CD4-positive, alpha-beta T cell treated with Interleukin-15 for 4 hours (primary cell): ENCODE data around the gene IAPP.
"Not testable (repeated sequence)": the region's sequence is repeated elsewhere in the genome, so short reads cannot be mapped to it uniquely, and the experiment has no call there.

Experiments used
- DNase-seq: peaks from one replicate; pipeline ENCODE4 v3.0.0-alpha.2; 2020; ENCODE audit warnings: low spot score

IAPP gene

DNA sequence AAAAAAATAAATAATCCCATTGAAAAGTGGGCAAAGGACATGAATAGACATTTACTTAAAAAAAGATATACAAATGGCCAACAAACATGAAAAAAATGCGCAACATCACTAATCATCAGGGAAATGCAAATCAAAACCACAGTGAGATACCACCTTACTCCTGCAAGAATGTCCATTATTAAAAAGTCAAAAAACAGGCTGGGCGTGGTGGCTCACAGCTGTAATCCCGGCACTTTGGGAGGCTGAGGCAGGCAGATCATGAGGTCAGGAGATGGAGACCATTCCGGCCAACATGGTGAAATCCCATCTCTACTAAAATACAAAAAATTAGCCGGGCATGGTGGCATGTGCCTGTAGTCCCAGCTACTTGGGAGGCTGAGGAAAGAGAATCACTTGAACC is 8.6 kb downstream of the IAPP start:
- DNase-seq: not testable (repeated sequence)

- no peak for DNase-seq
Observed at GRCh38 chr12:21384261-21384660, 11.6 kb downstream of the IAPP start.

- no peak for DNase-seq
Observed at GRCh38 chr12:21387174-21387573, 14.5 kb downstream of the IAPP start.

DNA sequence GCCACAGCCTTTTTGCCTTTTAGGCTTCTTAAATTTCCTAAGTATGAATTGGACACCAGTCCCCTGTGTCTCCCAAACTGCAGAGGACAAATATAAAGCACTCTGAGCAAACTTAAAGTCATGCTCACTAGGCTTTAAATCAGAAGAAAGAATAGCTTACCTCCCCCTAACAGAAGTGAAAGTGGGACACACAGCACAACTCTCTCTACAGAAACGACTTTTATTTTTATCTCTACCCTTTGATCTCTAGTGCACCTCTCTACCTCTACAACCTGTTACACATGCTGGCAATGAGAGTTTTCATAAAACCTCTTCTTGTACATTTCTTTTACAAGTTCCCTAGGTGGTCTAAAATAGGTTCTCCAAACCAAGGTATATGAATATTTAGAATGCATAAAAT is 19.7 kb downstream of the IAPP start:
- no peak for DNase-seq

- not testable (repeated sequence) for DNase-seq
Observed at GRCh38 chr12:21394828-21395626, 22.3 kb downstream of the IAPP start.

DNA sequence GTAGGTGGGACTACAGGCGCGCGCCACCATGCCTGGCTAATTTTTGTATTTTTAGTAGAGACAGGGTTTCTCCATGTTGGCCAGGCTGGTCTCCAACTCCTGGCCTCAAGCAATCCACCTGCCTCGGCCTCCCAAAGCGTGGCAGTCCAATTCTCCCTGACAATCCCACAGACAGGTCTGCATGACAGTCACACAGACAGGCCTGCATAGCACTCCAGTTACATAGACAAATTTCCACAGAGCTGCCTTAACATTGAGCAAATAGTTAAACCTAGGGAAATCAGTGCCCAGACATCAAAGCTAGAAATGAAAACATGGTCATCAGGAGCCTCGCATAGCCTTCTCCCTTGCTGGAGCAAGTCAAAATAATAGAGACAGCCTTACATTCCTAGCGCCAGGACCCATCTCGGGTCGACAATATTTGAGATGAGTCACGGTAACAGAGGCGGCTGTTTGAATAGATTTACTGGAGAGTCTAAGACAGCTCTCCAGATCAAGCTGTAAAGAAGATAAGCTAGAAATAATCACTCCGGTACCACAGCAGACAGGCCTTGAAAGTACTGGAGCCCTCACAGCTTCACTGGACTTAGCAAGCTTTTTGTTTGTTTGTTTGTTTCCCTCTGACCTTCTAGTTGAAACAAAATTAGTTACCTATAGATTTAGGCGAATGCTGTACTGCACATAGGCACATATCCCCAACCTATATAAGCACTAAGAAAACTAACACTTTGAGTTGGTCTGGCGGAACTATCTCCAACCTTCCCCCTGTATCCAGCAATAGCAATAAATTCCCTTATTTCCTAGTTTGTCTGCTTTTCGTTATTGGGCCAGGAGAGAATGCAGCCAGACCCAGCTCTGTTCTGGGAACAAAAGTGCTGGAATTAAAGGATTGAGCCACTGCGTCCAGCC is 40.9 kb downstream of the IAPP start:
- no peak for DNase-seq

GRCh38 chr12:21416511-21417121 is 43.9 kb downstream of the IAPP start:
- DNase-seq: no peak

DNA sequence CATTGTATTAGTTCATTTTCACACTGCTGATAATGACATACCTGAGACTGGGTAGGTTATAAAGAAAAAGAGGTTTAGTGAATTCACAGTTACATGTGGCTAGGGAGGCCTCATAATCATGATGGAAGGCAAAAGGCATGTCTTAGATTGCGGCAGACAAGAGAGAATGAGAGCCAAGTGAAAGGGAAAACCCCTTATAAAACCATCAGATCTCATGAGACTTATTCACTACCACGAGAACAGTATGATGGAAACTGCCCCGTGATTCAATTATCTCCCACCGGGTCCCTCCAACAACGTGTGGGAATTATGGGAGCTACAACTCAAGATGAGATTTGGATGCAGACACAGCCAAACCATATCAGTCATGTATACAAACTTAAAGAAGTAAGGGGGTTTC is 45.7 kb downstream of the IAPP start:
- not testable (repeated sequence) for DNase-seq

DNA sequence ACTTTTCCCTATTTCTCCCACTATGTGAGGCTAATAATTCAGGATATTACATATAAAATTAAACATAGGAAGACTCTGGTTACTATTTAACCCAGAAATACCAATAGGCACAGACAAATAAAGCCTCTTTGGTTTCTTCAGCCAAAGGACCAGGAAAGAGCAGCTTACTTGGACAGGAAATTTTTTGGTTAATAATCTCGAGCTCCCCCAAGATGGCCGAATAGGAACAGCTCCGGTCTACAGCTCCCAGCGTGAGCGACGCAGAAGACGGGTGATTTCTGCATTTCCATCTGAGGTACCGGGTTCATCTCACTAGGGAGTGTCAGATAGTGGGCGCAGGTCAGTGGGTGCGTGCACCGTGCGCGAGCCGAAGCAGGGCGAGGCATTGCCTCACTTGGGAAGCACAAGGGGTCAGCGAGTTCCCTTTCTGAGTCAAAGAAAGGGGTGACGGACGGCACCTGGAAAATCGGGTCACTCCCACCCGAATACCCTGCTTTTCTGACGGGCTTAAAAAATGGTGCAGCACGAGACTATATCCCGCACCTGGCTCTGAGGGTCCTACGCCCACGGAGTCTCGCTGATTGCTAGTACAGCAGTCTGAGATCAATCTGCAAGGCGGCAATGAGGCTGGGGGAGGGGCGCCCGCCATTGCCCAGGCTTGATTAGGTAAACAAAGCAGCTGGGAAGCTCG is 46.5 kb downstream of the IAPP start:
- DNase-seq: not testable (repeated sequence)

- DNase-seq: no peak
Observed at GRCh38 chr12:21428241-21428640, 55.5 kb downstream of the IAPP start.
